ENCODE results near the gene KIRREL3. TPM values are rescaled to one million over a fixed set of nuclear protein-coding genes. Genes with fewer than 3 reads are reported as not detected.

Gene KIRREL3
- total RNA-seq, 2 donors from 2014 or later: 0.61 to 0.64 TPM

- intact Hi-C loops (cut with DNase I): loop anchor here (5.0 to 10.0 kb wide), 3 partner anchors 385 to 688 kb away; partner anchors contain the start of gene DCPS
- TF ChIP-seq CTCF (IDR thresholded peaks at IDR 0.05): no peak
- Histone ChIP-seq H3K36me3 (no peaks in the 10 kb centered on the region), H3K27me3 (peaks cover 3% of the 10 kb centered on the region), H3K9ac (ENCODE audit: low read depth in 2 of 2, low read length in 2 of 2) (no peak overlapping the region), H3K4me3 (no peak overlapping the region), H3K4me1 (no peaks in the 10 kb centered on the region), H3K9me3 (no peaks in the 10 kb centered on the region), H3K27ac (no peak overlapping the region)
- DNase-seq: no peak
These were observed 7.8 kb downstream of the KIRREL3 start for GRCh38 chr11:126992804-126993111.

- no peak overlapping the region for H3K27ac ChIP-seq
- intact Hi-C loops (cut with DNase I): loop anchor here (5.0 to 10.0 kb wide), 3 partner anchors 385 to 687 kb away; partner anchors contain the start of gene DCPS
- no peaks in the 10 kb centered on the region for H3K36me3 ChIP-seq
- H3K27me3 ChIP-seq: peaks cover 1% of the 10 kb centered on the region
- no peak overlapping the region for H3K9ac ChIP-seq (ENCODE audit: low read depth in 2 of 2, low read length in 2 of 2)
- no peak for TF ChIP-seq CTCF (IDR thresholded peaks at IDR 0.05)
- H3K4me1 ChIP-seq: no peaks in the 10 kb centered on the region
- H3K9me3 ChIP-seq: no peaks in the 10 kb centered on the region
- no peak overlapping the region for H3K4me3 ChIP-seq
- DNase-seq: no peak
These were observed 8.3 kb downstream of the KIRREL3 start for GRCh38 chr11:126992065-126992803.

GRCh38 chr11:126991596-126991995, 9.0 kb downstream of the KIRREL3 start:
- Histone ChIP-seq H3K9me3 (no peaks in the 10 kb centered on the region), H3K4me1 (no peaks in the 10 kb centered on the region), H3K27ac (no peak overlapping the region), H3K27me3 (no peaks in the 10 kb centered on the region), H3K4me3 (no peak overlapping the region), H3K36me3 (no peaks in the 10 kb centered on the region), H3K9ac (ENCODE audit: low read depth in 2 of 2, low read length in 2 of 2) (no peak overlapping the region)
- intact Hi-C loops (cut with DNase I): loop anchor here (2.0 to 10.0 kb wide), 4 partner anchors 275 to 687 kb away; partner anchors contain the start of gene DCPS
- no peak for TF ChIP-seq CTCF (IDR thresholded peaks at IDR 0.05)
- no peak for DNase-seq

GRCh38 chr11:126990716-126991480, 9.7 kb downstream of the KIRREL3 start:
- H3K9ac ChIP-seq (ENCODE audit: low read depth in 2 of 2, low read length in 2 of 2): no peak overlapping the region
- no peak for DNase-seq
- H3K36me3 ChIP-seq: no peaks in the 10 kb centered on the region
- no peaks in the 10 kb centered on the region for H3K9me3 ChIP-seq
- no peak for TF ChIP-seq CTCF (IDR thresholded peaks at IDR 0.05)
- H3K4me3 ChIP-seq: no peak overlapping the region
- H3K27ac ChIP-seq: no peak overlapping the region
- H3K4me1 ChIP-seq: no peaks in the 10 kb centered on the region
- intact Hi-C loops (cut with DNase I): loop anchor here (2.0 to 10.0 kb wide), 4 partner anchors 274 to 686 kb away; partner anchors contain the start of gene DCPS
- no peaks in the 10 kb centered on the region for H3K27me3 ChIP-seq

GRCh38 chr11:126989942-126990715, 10.4 kb downstream of the KIRREL3 start:
- intact Hi-C loops (cut with DNase I): loop anchor here (2.0 to 10.0 kb wide), 5 partner anchors 115 to 685 kb away; partner anchors contain the start of gene DCPS
- Histone ChIP-seq H3K27me3 (no peaks in the 10 kb centered on the region), H3K27ac (no peak overlapping the region), H3K9me3 (no peaks in the 10 kb centered on the region), H3K36me3 (no peaks in the 10 kb centered on the region), H3K9ac (ENCODE audit: low read depth in 2 of 2, low read length in 2 of 2) (no peak overlapping the region), H3K4me1 (no peaks in the 10 kb centered on the region), H3K4me3 (no peak overlapping the region)
- DNase-seq: peak; percentile 67
- peak; percentile 88 for TF ChIP-seq CTCF (IDR thresholded peaks at IDR 0.05)
